Adrenal gland (tissue), 12 donors: Measurements from ENCODE around the gene CFTR. TPM values are rescaled to one million over a fixed set of nuclear protein-coding genes. Genes with fewer than 3 reads are reported as not detected.

Experiments
- DNase-seq, 7 donors: peaks; one replicate each; pipeline ENCODE4 v3.0.0-alpha.2; 2019 to 2020
- H3K27ac ChIP-seq, 5 donors: fragments of 200-600 bp; sonication (generic) in 4 of 5; 1 replicate in 3 of 5; 2 replicates in 2 of 5; pipeline versions ENCODE4 v1.5.1 to v1.8.0; 2016 to 2020; ENCODE audit warnings: mild to moderate bottlenecking in 1 of 5
- H3K27me3 ChIP-seq: fragments of 200-600 bp; 2 replicates; pipeline ENCODE4 v1.8.0; 2021
- H3K36me3 ChIP-seq, 2 donors: fragments of 200-600 bp; replicated peaks in 1 of 2; 1 replicate in 1 of 2; 2 replicates in 1 of 2; pipeline versions ENCODE4 v1.5.1 to v1.8.0; 2018 to 2022
- H3K4me1 ChIP-seq, 2 donors: fragments of 200-600 bp; replicated peaks in 1 of 2; 1 replicate in 1 of 2; 2 replicates in 1 of 2; pipeline versions ENCODE4 v1.5.1 to v1.8.0; 2018 to 2021
- H3K4me3 ChIP-seq, 4 donors: fragments of 200-600 bp; sonication (generic) in 3 of 4; one replicate each; pipeline ENCODE4 v1.5.1; 2016 to 2018
- H3K9me3 ChIP-seq, 3 donors: fragments of 200-600 bp; sonication (generic) in 1 of 3; replicated peaks in 1 of 3; 1 replicate in 2 of 3; 2 replicates in 1 of 3; pipeline versions ENCODE4 v1.5.1 to v1.8.0; 2016 to 2021
- CTCF ChIP-seq, 6 experiments: fragments of 450-650 bp in 4 of 6; fragments of 200-600 bp in 2 of 6; sonication (generic) in 1 of 6; IDR thresholded peaks; 1 replicate in 5 of 6; 2 replicates in 1 of 6; pipeline versions ENCODE4 v1.5.1 to v1.8.0; 2016 to 2021; ENCODE audit warnings: antibody characterized with exemption in 6 of 6, mild to moderate bottlenecking in 2 of 6, moderate library complexity in 1 of 6
- POLR2A ChIP-seq, 2 donors: fragments of 450-650 bp; IDR thresholded peaks; one replicate each; pipeline ENCODE4 v1.6.1; 2017; ENCODE audit warnings: antibody characterized with exemption in 2 of 2, mild to moderate bottlenecking in 2 of 2, moderate library complexity in 1 of 2
- WGBS, 4 donors: extraction: QIAGEN DNeasy Blood & Tissue Kit in 2 of 4; methylation state at CpG; one replicate each; pipeline versions ENCODE4 v1.1.5 to v1.1.7; 2013 to 2017; 5-methylcytosine and 5-hydroxymethylcytosine counted together
- intact Hi-C, 2 donors: fragments of 100-400 bp; cut with DNase I; formaldehyde crosslinking; loops; one replicate each; pipeline versions ENCODE4 v1.14.1 to v1.15.0; 2022 to 2023
- polyA plus RNA-seq, 3 donors: library from polyadenylated mRNA; stranded (reverse); fragments of 200-250 nt in 2 of 3; fragments of 350-450 nt in 1 of 3; fragmentation: Illumina TruSeq in 1 of 3; extraction: RNeasy Lipid Tissue Mini Kit (QIAGEN cat#74804) in 1 of 3; gene quantifications; one replicate each; pipeline ENCODE4 v1.2.3, GENCODE V29; 2013 to 2014
- total RNA-seq, 9 donors: library from RNA; depleted of rRNA in 4 of 9; stranded (reverse); fragments of >200 nt in 4 of 9; fragments of 120-200 nt in 1 of 9; fragmentation: NEBNext Ultra II Directional in 1 of 9; extraction: Animal tissue kit (Norgen Biotek cat#: 25700) in 1 of 9; gene quantifications; one replicate each; pipeline versions ENCODE4 v1.1.0 to v1.2.4, GENCODE V29; 2013 to 2023
- donor health status: healthy with polysubstance abuse.
- donor health status: Bipolar disorder and iron deficiency.
- donor health status: DM: yes; HTN: yes; CAD: no.
- donor health status: DM: no; HTN: no; CAD: no.
- donor health status: DM: no; HTN: no; CAD: no.
- donor health status: DM: yes; HTN: yes; CAD: no.

Gene CFTR
- total and polyA plus RNA-seq, 12 donors, result 0.07 to 0.22 (median 0.08) TPM; not detected in 9

GRCh38 chr7:117698018-117698417, 218.2 kb downstream of the CFTR start:
- TF ChIP-seq POLR2A (IDR thresholded peaks at IDR 0.05) (no peak), CTCF (IDR thresholded peaks at IDR 0.05) (no peak)
- 74 to 79% (median 76%) methylated on average over 2 of the region's 2 CpGs for WGBS, 4 donors
- Histone ChIP-seq H3K36me3 (no peaks in the 10 kb centered on the region), H3K27ac (no peak overlapping the region), H3K4me3 (no peak overlapping the region), H3K27me3 (no peaks in the 10 kb centered on the region), H3K9me3 (no peaks in the 10 kb centered on the region), H3K4me1 (no peaks in the 10 kb centered on the region)
- intact Hi-C loops, result loop anchor here in 1 of 2 donors (5.0 kb wide), 1 partner anchor 351 kb away; no protein-coding TSS in a partner anchor
- DNase-seq, result no peak

- intact Hi-C loops, result no loop called here
- 73 to 82% (median 78%) methylated on average over 3 of the region's 3 CpGs for WGBS, 4 donors
These were observed 224.2 kb downstream of the CFTR start for GRCh38 chr7:117704063-117704462.

GRCh38 chr7:117705630-117706029, 225.8 kb downstream of the CFTR start:
- H3K4me1 ChIP-seq, result no peaks in the 10 kb centered on the region
- no peaks in the 10 kb centered on the region for H3K27me3 ChIP-seq
- TF ChIP-seq POLR2A (IDR thresholded peaks at IDR 0.05), result no peak
- TF ChIP-seq CTCF (IDR thresholded peaks at IDR 0.05), result no peak
- H3K27ac ChIP-seq, result no peak overlapping the region
- H3K9me3 ChIP-seq, result no peaks in the 10 kb centered on the region
- no peak overlapping the region for H3K4me3 ChIP-seq
- no peaks in the 10 kb centered on the region for H3K36me3 ChIP-seq
- no peak for DNase-seq
- intact Hi-C loops, result no loop called here
- WGBS, 4 donors, result 71 to 80% (median 78%) methylated on average over 4 of the region's 4 CpGs

More at GRCh38 chr7:117704063-117704462, 224.2 kb downstream of the CFTR start:
- no peak for DNase-seq
- Histone ChIP-seq H3K4me3 (no peak overlapping the region), H3K9me3 (no peaks in the 10 kb centered on the region), H3K27ac (no peak overlapping the region), H3K27me3 (no peaks in the 10 kb centered on the region), H3K36me3 (no peaks in the 10 kb centered on the region), H3K4me1 (no peaks in the 10 kb centered on the region)
- TF ChIP-seq CTCF (IDR thresholded peaks at IDR 0.05) (no peak), POLR2A (IDR thresholded peaks at IDR 0.05) (no peak)

GRCh38 chr7:117706210-117706609, 226.4 kb downstream of the CFTR start:
- WGBS, 4 donors, result 74 to 81% (median 79%) methylated on average over 2 of the region's 2 CpGs
- no peak for DNase-seq
- TF ChIP-seq POLR2A (IDR thresholded peaks at IDR 0.05), result no peak
- no peak for TF ChIP-seq CTCF (IDR thresholded peaks at IDR 0.05)
- H3K9me3 ChIP-seq, result no peaks in the 10 kb centered on the region
- H3K36me3 ChIP-seq, result no peaks in the 10 kb centered on the region
- intact Hi-C loops, result no loop called here
- H3K4me3 ChIP-seq, result no peak overlapping the region
- no peaks in the 10 kb centered on the region for H3K4me1 ChIP-seq
- no peaks in the 10 kb centered on the region for H3K27me3 ChIP-seq
- no peak overlapping the region for H3K27ac ChIP-seq
